Cardiac muscle cell (in vitro differentiated cells and primary cell): Measurements from ENCODE around the gene CDH18. TPM values are rescaled to one million over a fixed set of nuclear protein-coding genes. Genes with fewer than 3 reads are reported as not detected.

Source experiments
- DNase-seq, 2 donors: peaks; one replicate each; pipeline versions ENCODE4 v3.0.0 to v3.0.0-alpha.2; 2010 to 2017; ENCODE audit warnings: low read depth in 1 of 2, low spot score in 1 of 2
- H3K27ac ChIP-seq: fragments of 200-600 bp; sonication (generic); 2 replicates; pipeline ENCODE4 v1.5.1; 2016
- H3K27me3 ChIP-seq: fragments of 200-600 bp; sonication (generic); 2 replicates; pipeline ENCODE4 v1.6.0; 2016; ENCODE audit warnings: control low read depth
- H3K36me3 ChIP-seq: fragments of 200-600 bp; sonication (generic); 2 replicates; pipeline ENCODE4 v1.5.1; 2016; ENCODE audit warnings: control low read depth
- H3K4me1 ChIP-seq: fragments of 200-600 bp; sonication (generic); 2 replicates; pipeline ENCODE4 v1.8.1; 2017; ENCODE audit warnings: low read depth, mild to moderate bottlenecking, mixed run types
- H3K4me3 ChIP-seq: fragments of 200-600 bp; sonication (generic); 2 replicates; pipeline ENCODE4 v1.5.1; 2016; ENCODE audit warnings: mild to moderate bottlenecking
- H3K9me3 ChIP-seq: fragments of 200-600 bp; sonication (generic); 2 replicates; pipeline ENCODE4 v1.5.1; 2017; ENCODE audit warnings: low read depth, mild to moderate bottlenecking, control low read depth
- CTCF ChIP-seq: IDR thresholded peaks from 2 replicates; pipeline ENCODE4 v1.5.1; 2012; ENCODE audit warnings: low read depth, mild to moderate bottlenecking, low read length
- polyA plus RNA-seq: library from polyadenylated mRNA; unstranded; fragments of >200 nt; fragmentation: Nextera tagmentation; extraction: Ambion mirVana; gene quantifications from 2 replicates; pipeline ENCODE4 v1.2.1, GENCODE V29; 2016
- total RNA-seq: library from RNA; depleted of rRNA; stranded (reverse); fragments of >200 nt; gene quantifications from 2 replicates; pipeline ENCODE4 v1.2.3, GENCODE V29; 2016

Gene CDH18
- total and polyA plus RNA-seq, 2 experiments from 2014 or later: 0.21 to 1.2 TPM

DNA sequence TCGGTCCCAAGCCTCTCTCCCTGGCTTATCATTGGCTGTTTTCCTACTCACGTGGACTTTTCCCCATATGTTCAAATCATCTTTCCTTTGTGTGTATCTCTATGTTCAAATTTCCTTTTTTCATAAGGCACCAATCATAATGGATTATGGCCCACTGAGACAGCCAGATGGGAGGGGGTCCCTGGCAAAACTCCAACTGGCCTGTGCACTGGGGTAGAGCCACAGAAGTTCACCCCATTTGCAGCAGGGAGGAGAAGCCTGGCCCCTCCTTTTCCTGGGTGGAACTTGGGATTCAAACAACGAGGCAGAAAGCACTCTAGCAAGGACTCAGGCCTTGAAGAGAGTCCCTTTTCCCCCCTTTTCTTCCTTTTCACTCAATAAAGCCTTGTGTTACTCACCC is 362.4 kb downstream of the CDH18 start:
- H3K27ac ChIP-seq: no peak overlapping the region
- no peaks in the 10 kb centered on the region for H3K36me3 ChIP-seq
- TF ChIP-seq CTCF: no peak
- H3K4me1 ChIP-seq: no peaks in the 10 kb centered on the region
- no peak for DNase-seq
- peaks cover 31% of the 10 kb centered on the region for H3K27me3 ChIP-seq
- H3K9me3 ChIP-seq: no peaks in the 10 kb centered on the region
- H3K4me3 ChIP-seq: no peak overlapping the region

DNA sequence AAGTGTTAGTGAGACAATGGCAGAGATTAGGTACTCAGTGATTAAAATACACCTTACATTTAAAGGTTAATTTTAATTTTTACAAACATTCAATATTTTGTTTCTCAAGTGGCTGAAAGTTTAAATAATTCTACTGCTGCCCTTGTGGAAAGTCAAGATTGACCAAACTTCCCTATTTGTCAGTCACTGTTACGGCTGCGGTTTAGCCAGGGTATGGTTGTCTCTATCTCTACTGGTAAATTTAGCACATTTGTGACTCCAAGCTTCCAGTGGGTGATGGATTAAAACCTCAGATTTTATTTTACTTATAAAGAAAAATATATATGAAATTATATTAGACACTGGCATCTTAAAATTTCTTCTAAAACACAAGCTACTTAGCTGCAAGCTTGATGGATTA is 368.4 kb downstream of the CDH18 start:
- Histone ChIP-seq H3K27me3 (peaks cover 19% of the 10 kb centered on the region), H3K9me3 (no peaks in the 10 kb centered on the region), H3K4me1 (no peaks in the 10 kb centered on the region), H3K27ac (no peak overlapping the region), H3K36me3 (no peaks in the 10 kb centered on the region), H3K4me3 (no peak overlapping the region)
- no peak for TF ChIP-seq CTCF
- no peak for DNase-seq

- no peaks in the 10 kb centered on the region for H3K4me1 ChIP-seq
- H3K9me3 ChIP-seq: no peaks in the 10 kb centered on the region
- H3K27ac ChIP-seq: no peak overlapping the region
- DNase-seq: no peak
- peaks cover 4% of the 10 kb centered on the region for H3K27me3 ChIP-seq
- no peak overlapping the region for H3K4me3 ChIP-seq
- H3K36me3 ChIP-seq: no peaks in the 10 kb centered on the region
- no peak for TF ChIP-seq CTCF
These were observed 371.2 kb downstream of the CDH18 start for GRCh38 chr5:19616701-19617215.

DNA sequence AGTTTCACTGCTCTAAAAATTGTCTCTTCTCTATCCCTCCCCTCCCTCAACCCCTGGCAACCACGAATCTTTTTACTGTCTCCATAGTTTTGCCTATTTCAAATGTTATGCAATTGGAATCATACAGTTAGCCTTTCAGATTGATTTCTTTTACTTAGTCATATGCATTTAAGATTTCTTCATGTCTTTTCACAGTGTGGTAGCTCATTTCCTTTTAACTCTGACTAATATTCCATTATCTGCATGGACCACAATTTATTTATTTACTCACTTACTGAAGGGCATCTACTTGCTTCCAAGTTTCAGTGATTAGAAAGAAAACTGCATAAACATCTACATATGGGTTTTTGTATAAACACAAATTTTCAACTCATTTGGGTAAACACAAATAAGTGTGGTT is 372.3 kb downstream of the CDH18 start:
- no peak for TF ChIP-seq CTCF
- Histone ChIP-seq H3K4me1 (no peaks in the 10 kb centered on the region), H3K9me3 (no peaks in the 10 kb centered on the region), H3K4me3 (no peak overlapping the region), H3K36me3 (no peaks in the 10 kb centered on the region), H3K27ac (no peak overlapping the region), H3K27me3 (no peaks in the 10 kb centered on the region)
- no peak for DNase-seq

DNA sequence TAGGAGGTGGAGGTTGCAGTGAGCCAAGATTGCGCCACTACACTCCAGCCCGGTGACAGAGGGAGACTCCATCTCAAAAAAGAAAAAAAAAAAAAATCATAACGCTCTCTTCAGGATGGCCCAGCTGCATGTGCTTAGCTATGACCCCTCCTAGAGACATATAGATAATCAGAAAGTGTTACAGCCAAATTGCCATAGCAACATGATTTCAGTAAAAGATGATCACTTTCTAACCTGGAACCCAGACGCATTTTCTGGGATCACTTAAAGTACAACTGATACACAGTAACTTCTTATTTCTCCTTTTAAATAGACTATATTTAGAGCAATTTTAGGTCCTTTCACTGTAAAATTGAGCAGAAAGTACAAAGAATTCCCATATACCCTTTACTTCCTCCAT is 372.9 kb downstream of the CDH18 start:
- H3K4me1 ChIP-seq: no peaks in the 10 kb centered on the region
- DNase-seq: no peak
- no peaks in the 10 kb centered on the region for H3K36me3 ChIP-seq
- no peak overlapping the region for H3K27ac ChIP-seq
- no peaks in the 10 kb centered on the region for H3K9me3 ChIP-seq
- H3K27me3 ChIP-seq: no peaks in the 10 kb centered on the region
- H3K4me3 ChIP-seq: no peak overlapping the region
- TF ChIP-seq CTCF: no peak
